ENCODE data around the gene ZSWIM3. TPM values are rescaled to one million over a fixed set of nuclear protein-coding genes. Genes with fewer than 3 reads are reported as not detected.

The ZSWIM3 gene
- total and polyA plus RNA-seq, 2 of the 13 experiments (the other 11 are each of a cell fraction or from before 2014, with no cell fraction given): 5.2 to 5.8 TPM

DNA sequence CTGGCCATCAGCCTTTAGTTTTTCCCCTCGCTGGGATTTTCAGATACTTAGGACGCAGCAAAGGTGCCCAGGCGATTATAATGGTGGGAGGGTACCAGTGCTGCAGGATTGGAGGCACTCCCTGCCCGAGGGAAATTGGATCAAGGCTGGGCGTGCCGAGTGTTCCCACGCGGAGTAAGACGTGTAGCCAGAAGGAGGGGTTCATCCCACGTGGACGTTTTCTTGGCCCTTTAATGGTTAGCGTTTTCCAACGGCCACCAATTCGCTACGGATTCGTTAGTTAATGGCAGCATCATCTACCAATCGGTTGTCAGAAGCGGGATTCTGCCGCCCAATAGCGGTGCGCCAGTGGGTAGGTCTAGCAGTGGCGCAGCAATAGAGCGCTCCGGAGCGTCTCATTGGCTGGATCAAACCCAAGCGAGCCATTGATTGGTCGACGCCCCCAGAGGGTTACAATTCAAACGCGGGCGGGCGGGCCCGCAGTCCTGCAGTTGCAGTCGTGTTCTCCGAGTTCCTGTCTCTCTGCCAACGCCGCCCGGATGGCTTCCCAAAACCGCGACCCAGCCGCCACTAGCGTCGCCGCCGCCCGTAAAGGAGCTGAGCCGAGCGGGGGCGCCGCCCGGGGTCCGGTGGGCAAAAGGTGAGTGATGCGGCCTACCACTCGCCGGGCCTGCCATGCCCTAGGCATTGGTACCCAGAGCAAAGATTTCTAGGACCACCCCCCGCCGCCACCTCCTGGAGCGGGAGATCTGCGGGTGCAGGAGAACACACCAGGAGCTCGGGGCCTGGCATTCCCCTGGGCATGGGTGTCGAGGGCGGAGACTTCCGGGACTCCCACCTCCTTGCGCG is 45.0 kb upstream of the ZSWIM3 start, which contains the start of gene UBE2C (continued):
- TF ChIP-seq, protein P1, sequence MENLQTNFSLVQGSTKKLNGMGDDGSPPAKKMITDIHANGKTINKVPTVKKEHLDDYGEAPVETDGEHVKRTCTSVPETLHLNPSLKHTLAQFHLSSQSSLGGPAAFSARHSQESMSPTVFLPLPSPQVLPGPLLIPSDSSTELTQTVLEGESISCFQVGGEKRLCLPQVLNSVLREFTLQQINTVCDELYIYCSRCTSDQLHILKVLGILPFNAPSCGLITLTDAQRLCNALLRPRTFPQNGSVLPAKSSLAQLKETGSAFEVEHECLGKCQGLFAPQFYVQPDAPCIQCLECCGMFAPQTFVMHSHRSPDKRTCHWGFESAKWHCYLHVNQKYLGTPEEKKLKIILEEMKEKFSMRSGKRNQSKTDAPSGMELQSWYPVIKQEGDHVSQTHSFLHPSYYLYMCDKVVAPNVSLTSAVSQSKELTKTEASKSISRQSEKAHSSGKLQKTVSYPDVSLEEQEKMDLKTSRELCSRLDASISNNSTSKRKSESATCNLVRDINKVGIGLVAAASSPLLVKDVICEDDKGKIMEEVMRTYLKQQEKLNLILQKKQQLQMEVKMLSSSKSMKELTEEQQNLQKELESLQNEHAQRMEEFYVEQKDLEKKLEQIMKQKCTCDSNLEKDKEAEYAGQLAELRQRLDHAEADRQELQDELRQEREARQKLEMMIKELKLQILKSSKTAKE (CRISPR knock-in tag; IDR thresholded peaks at IDR 0.05; ENCODE audit: borderline replicate concordance): no peak; the same call in 1 of the 2 replicates
- TF ChIP-seq ZNF678 (CRISPR knock-in tag; IDR thresholded peaks at IDR 0.05): no peak
- TF ChIP-seq ZNF510 (CRISPR knock-in tag; IDR thresholded peaks at IDR 0.05; ENCODE audit: low read depth): no peak
- TF ChIP-seq, protein P2, sequence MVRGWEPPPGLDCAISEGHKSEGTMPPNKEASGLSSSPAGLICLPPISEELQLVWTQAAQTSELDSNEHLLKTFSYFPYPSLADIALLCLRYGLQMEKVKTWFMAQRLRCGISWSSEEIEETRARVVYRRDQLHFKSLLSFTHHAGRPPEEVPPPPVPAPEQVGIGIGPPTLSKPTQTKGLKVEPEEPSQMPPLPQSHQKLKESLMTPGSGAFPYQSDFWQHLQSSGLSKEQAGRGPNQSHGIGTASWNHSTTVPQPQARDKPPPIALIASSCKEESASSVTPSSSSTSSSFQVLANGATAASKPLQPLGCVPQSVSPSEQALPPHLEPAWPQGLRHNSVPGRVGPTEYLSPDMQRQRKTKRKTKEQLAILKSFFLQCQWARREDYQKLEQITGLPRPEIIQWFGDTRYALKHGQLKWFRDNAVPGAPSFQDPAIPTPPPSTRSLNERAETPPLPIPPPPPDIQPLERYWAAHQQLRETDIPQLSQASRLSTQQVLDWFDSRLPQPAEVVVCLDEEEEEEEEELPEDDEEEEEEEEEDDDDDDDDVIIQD (CRISPR knock-in tag; IDR thresholded peaks at IDR 0.05; ENCODE audit: low read depth): peak; percentile 80; the same call in 1 of the 2 replicates
- no peak for TF ChIP-seq ZNF337 (CRISPR knock-in tag; IDR thresholded peaks at IDR 0.05; ENCODE audit: borderline replicate concordance, low read depth)
- TF ChIP-seq KAT2B (IDR thresholded peaks at IDR 0.05; ENCODE audit: borderline replicate concordance, low read depth, low read length): no peak
- TF ChIP-seq, protein P3, sequence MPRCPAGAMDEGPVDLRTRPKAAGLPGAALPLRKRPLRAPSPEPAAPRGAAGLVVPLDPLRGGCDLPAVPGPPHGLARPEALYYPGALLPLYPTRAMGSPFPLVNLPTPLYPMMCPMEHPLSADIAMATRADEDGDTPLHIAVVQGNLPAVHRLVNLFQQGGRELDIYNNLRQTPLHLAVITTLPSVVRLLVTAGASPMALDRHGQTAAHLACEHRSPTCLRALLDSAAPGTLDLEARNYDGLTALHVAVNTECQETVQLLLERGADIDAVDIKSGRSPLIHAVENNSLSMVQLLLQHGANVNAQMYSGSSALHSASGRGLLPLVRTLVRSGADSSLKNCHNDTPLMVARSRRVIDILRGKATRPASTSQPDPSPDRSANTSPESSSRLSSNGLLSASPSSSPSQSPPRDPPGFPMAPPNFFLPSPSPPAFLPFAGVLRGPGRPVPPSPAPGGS (CRISPR knock-in tag; IDR thresholded peaks at IDR 0.05): 0 out of 2 replicates have a peak, but pooled peaks have one; percentile 41
- TF ChIP-seq SKI (IDR thresholded peaks at IDR 0.05; ENCODE audit: partially characterized antibody): no peak
- no peak for TF ChIP-seq ZBTB20 (CRISPR knock-in tag; IDR thresholded peaks at IDR 0.05; ENCODE audit: borderline replicate concordance, low read depth)
- TF ChIP-seq ZBTB38 (CRISPR knock-in tag; IDR thresholded peaks at IDR 0.05): peak; percentile 99
- TF ChIP-seq, protein P4, sequence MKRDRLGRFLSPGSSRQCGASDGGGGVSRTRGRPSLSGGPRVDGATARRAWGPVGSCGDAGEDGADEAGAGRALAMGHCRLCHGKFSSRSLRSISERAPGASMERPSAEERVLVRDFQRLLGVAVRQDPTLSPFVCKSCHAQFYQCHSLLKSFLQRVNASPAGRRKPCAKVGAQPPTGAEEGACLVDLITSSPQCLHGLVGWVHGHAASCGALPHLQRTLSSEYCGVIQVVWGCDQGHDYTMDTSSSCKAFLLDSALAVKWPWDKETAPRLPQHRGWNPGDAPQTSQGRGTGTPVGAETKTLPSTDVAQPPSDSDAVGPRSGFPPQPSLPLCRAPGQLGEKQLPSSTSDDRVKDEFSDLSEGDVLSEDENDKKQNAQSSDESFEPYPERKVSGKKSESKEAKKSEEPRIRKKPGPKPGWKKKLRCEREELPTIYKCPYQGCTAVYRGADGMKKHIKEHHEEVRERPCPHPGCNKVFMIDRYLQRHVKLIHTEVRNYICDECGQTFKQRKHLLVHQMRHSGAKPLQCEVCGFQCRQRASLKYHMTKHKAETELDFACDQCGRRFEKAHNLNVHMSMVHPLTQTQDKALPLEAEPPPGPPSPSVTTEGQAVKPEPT (CRISPR knock-in tag; IDR thresholded peaks at IDR 0.05; ENCODE audit: low read depth): 0 out of 2 replicates have a peak, but pooled peaks have one; percentile 20
- peak; percentile 94 for TF ChIP-seq SP2 (CRISPR knock-in tag; IDR thresholded peaks at IDR 0.05)
- peak; percentile 54 for TF ChIP-seq KDM5B (CRISPR knock-in tag; IDR thresholded peaks at IDR 0.05; ENCODE audit: borderline replicate concordance)
- TF ChIP-seq, protein P5, sequence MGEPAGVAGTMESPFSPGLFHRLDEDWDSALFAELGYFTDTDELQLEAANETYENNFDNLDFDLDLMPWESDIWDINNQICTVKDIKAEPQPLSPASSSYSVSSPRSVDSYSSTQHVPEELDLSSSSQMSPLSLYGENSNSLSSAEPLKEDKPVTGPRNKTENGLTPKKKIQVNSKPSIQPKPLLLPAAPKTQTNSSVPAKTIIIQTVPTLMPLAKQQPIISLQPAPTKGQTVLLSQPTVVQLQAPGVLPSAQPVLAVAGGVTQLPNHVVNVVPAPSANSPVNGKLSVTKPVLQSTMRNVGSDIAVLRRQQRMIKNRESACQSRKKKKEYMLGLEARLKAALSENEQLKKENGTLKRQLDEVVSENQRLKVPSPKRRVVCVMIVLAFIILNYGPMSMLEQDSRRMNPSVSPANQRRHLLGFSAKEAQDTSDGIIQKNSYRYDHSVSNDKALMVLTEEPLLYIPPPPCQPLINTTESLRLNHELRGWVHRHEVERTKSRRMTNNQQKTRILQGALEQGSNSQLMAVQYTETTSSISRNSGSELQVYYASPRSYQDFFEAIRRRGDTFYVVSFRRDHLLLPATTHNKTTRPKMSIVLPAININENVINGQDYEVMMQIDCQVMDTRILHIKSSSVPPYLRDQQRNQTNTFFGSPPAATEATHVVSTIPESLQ (CRISPR knock-in tag; conservative IDR thresholded peaks at IDR 0.05): no peak
- 0 out of 2 replicates have a peak, but pooled peaks have one; percentile 19 for TF ChIP-seq ZNF614 (CRISPR knock-in tag; IDR thresholded peaks at IDR 0.05; ENCODE audit: borderline replicate concordance)
- no peak for TF ChIP-seq ZNF570 (CRISPR knock-in tag; IDR thresholded peaks at IDR 0.05; ENCODE audit: borderline replicate concordance)
- TF ChIP-seq ZNF788 (CRISPR knock-in tag; IDR thresholded peaks at IDR 0.05; ENCODE audit: borderline replicate concordance): peak; percentile 51; the same call in 1 of the 2 replicates
- TF ChIP-seq FIP1L1 (IDR thresholded peaks at IDR 0.05; ENCODE audit: borderline replicate concordance, insufficient read depth, low read depth, low read length): no peak
- TF ChIP-seq CEBPB (IDR thresholded peaks at IDR 0.05; ENCODE audit: borderline replicate concordance, low read depth, low read length): no peak

Measured in HepG2 (cell line).